Tibial nerve (tissue), 4 donors: ENCODE measurements around the gene ALOX15B. TPM values are rescaled to one million over a fixed set of nuclear protein-coding genes. Genes with fewer than 3 reads are reported as not detected.

Experiments used
- DNase-seq, 2 donors: peaks; one replicate each; pipeline ENCODE4 v3.0.0-alpha.2; 2019; ENCODE audit warnings: low spot score in 2 of 2
- H3K27ac ChIP-seq, 4 donors: fragments of 200-600 bp; sonication (generic) in 3 of 4; one replicate each; pipeline ENCODE4 v1.5.1; 2017 to 2019; ENCODE audit warnings: mild to moderate bottlenecking in 1 of 4
- H3K27me3 ChIP-seq, 2 donors: fragments of 200-600 bp; sonication (generic) in 1 of 2; one replicate each; pipeline versions ENCODE4 v1.5.1 to v1.6.0; 2017 to 2019
- H3K36me3 ChIP-seq, 3 donors: fragments of 200-600 bp; sonication (generic); one replicate each; pipeline ENCODE4 v1.5.1; 2018 to 2019
- H3K4me1 ChIP-seq, 4 donors: fragments of 200-600 bp; sonication (generic) in 3 of 4; one replicate each; pipeline ENCODE4 v1.5.1; 2017 to 2019
- H3K4me3 ChIP-seq, 4 donors: fragments of 200-600 bp; sonication (generic) in 3 of 4; one replicate each; pipeline ENCODE4 v1.5.1; 2017 to 2019; ENCODE audit warnings: mild to moderate bottlenecking in 1 of 4, moderate library complexity in 1 of 4
- H3K9me3 ChIP-seq, 4 donors: fragments of 200-600 bp; sonication (generic) in 3 of 4; one replicate each; pipeline ENCODE4 v1.5.1; 2017 to 2019
- EP300 ChIP-seq, 2 donors: sonication (generic); formaldehyde crosslinking; IDR thresholded peaks; one replicate each; pipeline ENCODE4 v1.6.1; 2017; ENCODE audit warnings: antibody characterized with exemption in 2 of 2, mild to moderate bottlenecking in 1 of 2
- POLR2A ChIP-seq, 2 donors: fragments of 450-650 bp; IDR thresholded peaks; one replicate each; pipeline ENCODE4 v1.6.1; 2017; ENCODE audit warnings: antibody characterized with exemption in 2 of 2, mild to moderate bottlenecking in 2 of 2, moderate library complexity in 2 of 2
- WGBS, 2 donors: methylation state at CpG; one replicate each; pipeline ENCODE4 v1.1.5; 2018; 5-methylcytosine and 5-hydroxymethylcytosine counted together
- total RNA-seq, 4 donors: library from RNA; depleted of rRNA; stranded (reverse); fragments of >200 nt; gene quantifications; one replicate each; pipeline ENCODE4 v1.1.0, GENCODE V29; 2016
- TF ChIP-seq, protein P1 (sequence below), 5 experiments: fragments of 200-600 bp in 3 of 5; fragments of 450-650 bp in 2 of 5; sonication (generic) in 3 of 5; IDR thresholded peaks; one replicate each; pipeline ENCODE4 v1.5.1; 2016 to 2019; ENCODE audit warnings: antibody characterized with exemption in 5 of 5, mild to moderate bottlenecking in 3 of 5, moderate library complexity in 2 of 5

ALOX15B gene
- total RNA-seq, 4 donors from 2014 or later: 3.8 to 22.8 (median 9.3) TPM

GRCh38 chr17:8041249-8041928 lies 2.5 kb downstream of the ALOX15B start:
- peak overlapping the region in 1 of 4 donors; percentile 47 for H3K4me3 ChIP-seq
- 59 to 66% methylated on average over 8 of the region's 8 CpGs for WGBS, 2 donors
- peaks cover 0 to 17% (median 4%) of the 10 kb centered on the region in 4 donors for H3K4me1 ChIP-seq
- no peaks in the 10 kb centered on the region for H3K9me3 ChIP-seq
- peaks cover 0 to 35% of the 10 kb centered on the region in 2 donors for H3K27me3 ChIP-seq
- DNase-seq: peak in 1 of 2 donors; percentile 57
- peak overlapping the region; percentile 40 to 83 (median 70) for H3K27ac ChIP-seq
- H3K36me3 ChIP-seq: no peaks in the 10 kb centered on the region
- peak in 1 of 2 donors; percentile 14 for TF ChIP-seq POLR2A (IDR thresholded peaks at IDR 0.05)
- peak; percentile 50 to 91 for TF ChIP-seq EP300 (IDR thresholded peaks at IDR 0.05)
- TF ChIP-seq, protein P1, sequence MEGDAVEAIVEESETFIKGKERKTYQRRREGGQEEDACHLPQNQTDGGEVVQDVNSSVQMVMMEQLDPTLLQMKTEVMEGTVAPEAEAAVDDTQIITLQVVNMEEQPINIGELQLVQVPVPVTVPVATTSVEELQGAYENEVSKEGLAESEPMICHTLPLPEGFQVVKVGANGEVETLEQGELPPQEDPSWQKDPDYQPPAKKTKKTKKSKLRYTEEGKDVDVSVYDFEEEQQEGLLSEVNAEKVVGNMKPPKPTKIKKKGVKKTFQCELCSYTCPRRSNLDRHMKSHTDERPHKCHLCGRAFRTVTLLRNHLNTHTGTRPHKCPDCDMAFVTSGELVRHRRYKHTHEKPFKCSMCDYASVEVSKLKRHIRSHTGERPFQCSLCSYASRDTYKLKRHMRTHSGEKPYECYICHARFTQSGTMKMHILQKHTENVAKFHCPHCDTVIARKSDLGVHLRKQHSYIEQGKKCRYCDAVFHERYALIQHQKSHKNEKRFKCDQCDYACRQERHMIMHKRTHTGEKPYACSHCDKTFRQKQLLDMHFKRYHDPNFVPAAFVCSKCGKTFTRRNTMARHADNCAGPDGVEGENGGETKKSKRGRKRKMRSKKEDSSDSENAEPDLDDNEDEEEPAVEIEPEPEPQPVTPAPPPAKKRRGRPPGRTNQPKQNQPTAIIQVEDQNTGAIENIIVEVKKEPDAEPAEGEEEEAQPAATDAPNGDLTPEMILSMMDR (IDR thresholded peaks at IDR 0.05): peak in 4 of 5 experiments; percentile 15 to 70 (median 36)

GRCh38 chr17:8041979-8042378 lies 3.1 kb downstream of the ALOX15B start:
- Histone ChIP-seq H3K4me3 (no peak overlapping the region), H3K27ac (peak overlapping the region in 2 of 4 donors; percentile 81 to 83)

DNA sequence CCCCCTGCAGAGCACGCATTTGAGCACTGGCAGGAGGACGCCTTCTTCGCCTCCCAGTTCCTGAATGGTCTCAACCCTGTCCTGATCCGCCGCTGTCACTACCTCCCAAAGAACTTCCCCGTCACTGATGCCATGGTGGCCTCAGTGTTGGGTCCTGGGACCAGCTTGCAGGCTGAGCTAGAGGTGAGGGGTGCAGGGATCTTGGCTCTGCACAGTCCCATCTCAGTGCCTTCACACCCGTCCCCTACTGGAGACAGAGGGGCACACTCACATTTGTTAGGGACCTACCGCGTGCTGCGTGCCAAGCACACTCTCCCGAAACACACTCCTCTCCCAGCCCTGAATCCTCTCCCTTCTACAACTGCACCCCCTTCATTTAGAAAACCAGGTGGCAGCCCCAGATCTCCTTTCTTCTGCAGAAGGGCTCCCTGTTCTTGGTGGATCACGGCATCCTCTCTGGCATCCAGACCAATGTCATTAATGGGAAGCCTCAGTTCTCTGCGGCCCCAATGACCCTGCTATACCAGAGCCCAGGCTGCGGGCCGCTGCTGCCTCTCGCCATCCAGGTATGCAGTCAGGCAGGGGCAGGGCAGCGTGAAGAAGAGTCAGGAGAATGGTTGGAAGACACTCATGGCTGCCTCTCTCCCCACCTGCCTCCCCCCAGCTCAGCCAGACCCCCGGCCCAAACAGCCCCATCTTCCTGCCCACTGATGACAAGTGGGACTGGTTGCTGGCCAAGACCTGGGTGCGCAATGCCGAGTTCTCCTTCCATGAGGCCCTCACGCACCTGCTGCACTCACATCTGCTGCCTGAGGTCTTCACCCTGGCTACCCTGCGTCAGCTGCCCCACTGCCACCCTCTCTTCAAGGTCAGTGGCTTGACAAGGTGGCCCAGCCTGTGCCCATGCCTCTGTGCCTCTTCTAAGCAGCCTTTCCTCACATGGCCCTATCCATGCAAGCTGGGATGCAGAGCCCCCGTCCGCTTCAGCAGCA lies 6.3 kb downstream of the ALOX15B start:
- H3K27ac ChIP-seq: no peak overlapping the region
- H3K4me1 ChIP-seq: peaks cover 0 to 8% (median 2%) of the 10 kb centered on the region in 4 donors
- 80 to 84% methylated on average over 21 to 24 of the region's 24 CpGs for WGBS, 2 donors
- no peaks in the 10 kb centered on the region for H3K36me3 ChIP-seq
- DNase-seq: no peak
- TF ChIP-seq POLR2A (IDR thresholded peaks at IDR 0.05): no peak
- TF ChIP-seq, protein P1 (IDR thresholded peaks at IDR 0.05): no peak
- no peak for TF ChIP-seq EP300 (IDR thresholded peaks at IDR 0.05)
- no peak overlapping the region for H3K4me3 ChIP-seq
- H3K27me3 ChIP-seq: peaks cover 0 to 14% of the 10 kb centered on the region in 2 donors
- H3K9me3 ChIP-seq: no peaks in the 10 kb centered on the region

More at GRCh38 chr17:8041979-8042378, 3.1 kb downstream of the ALOX15B start:
- H3K9me3 ChIP-seq: no peaks in the 10 kb centered on the region
- no peaks in the 10 kb centered on the region for H3K36me3 ChIP-seq
- H3K4me1 ChIP-seq: peaks cover 0 to 17% (median 4%) of the 10 kb centered on the region in 4 donors
- DNase-seq: no peak
- no peak for TF ChIP-seq EP300 (IDR thresholded peaks at IDR 0.05)
- TF ChIP-seq, protein P1 (IDR thresholded peaks at IDR 0.05): no peak
- no peak for TF ChIP-seq POLR2A (IDR thresholded peaks at IDR 0.05)
- peaks cover 0 to 34% of the 10 kb centered on the region in 2 donors for H3K27me3 ChIP-seq

DNA sequence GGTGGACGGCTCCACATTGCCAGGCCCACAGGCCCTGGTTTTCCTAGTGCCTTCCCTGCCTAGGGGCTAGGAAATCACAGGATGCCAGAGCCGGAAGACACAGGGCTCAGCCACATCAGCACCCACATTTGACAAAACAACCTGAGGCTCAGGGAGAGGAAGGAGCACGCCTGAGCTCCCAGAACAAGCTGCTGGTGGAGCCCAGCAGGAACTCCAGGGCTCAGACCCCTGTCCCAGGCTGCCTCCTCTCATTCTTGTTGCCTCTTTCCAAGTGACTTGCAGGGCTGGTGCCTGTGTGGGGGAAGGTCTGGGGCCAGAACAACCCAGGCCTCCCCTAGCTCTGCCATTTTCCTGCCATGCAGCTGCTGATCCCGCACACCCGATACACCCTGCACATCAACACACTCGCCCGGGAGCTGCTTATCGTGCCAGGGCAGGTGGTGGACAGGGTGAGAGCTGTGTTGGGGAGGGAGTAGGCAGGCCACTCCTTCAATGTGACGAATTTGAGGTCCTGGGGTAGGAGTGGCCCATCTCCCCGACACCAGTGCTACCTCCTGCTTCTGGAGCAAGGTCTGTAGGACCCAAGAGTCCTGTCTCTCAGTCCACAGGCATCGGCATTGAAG lies 7.6 kb downstream of the ALOX15B start:
- Histone ChIP-seq H3K9me3 (no peaks in the 10 kb centered on the region), H3K27me3 (peaks cover 0 to 11% of the 10 kb centered on the region in 2 donors), H3K4me1 (peaks cover 0 to 3% (median 0%) of the 10 kb centered on the region in 4 donors), H3K4me3 (no peak overlapping the region), H3K27ac (no peak overlapping the region), H3K36me3 (no peaks in the 10 kb centered on the region)
- 86 to 90% methylated on average over 10 to 11 of the region's 11 CpGs for WGBS, 2 donors
- DNase-seq: no peak
- TF ChIP-seq POLR2A (IDR thresholded peaks at IDR 0.05): no peak
- TF ChIP-seq, protein P1 (IDR thresholded peaks at IDR 0.05): no peak
- no peak for TF ChIP-seq EP300 (IDR thresholded peaks at IDR 0.05)
